CD4-positive, alpha-beta memory T cell (primary cell): ENCODE results near the gene WAC. TPM values are rescaled to one million over a fixed set of nuclear protein-coding genes. Genes with fewer than 3 reads are reported as not detected.
"Not testable (repeated sequence)": the region's sequence is repeated elsewhere in the genome, so short reads cannot be mapped to it uniquely, and the experiment has no call there.

Experiments
- CTCF ChIA-PET: fragments of 350-600 bp; sonication (Branson Sonifier 250); formaldehyde crosslinking; loops from one replicate; lab custom pipeline; 2021; ENCODE audit warnings: inconsistent platforms; ENCODE audit not compliant: partially characterized antibody; lab: Charles Lee
- POLR2A ChIA-PET: fragments of 350-600 bp; sonication (Branson Sonifier 250); formaldehyde crosslinking; loops from one replicate; lab custom pipeline; 2021; ENCODE audit not compliant: partially characterized antibody; lab: Charles Lee
- DNase-seq, 5 donors: peaks; one replicate each; pipeline versions ENCODE4 v3.0.0 to v3.0.0-alpha.2; 2020 to 2022; ENCODE audit warnings: mixed read lengths in 1 of 5
- H3K27ac ChIP-seq: one replicate; pipeline ENCODE4 v1.7.0; 2013; ENCODE audit warnings: low read depth, low read length
- H3K27me3 ChIP-seq: 2 replicates; pipeline ENCODE4 v1.7.0; 2013; ENCODE audit warnings: mild to moderate bottlenecking, low read length, moderate library complexity; ENCODE audit not compliant: insufficient read depth
- H3K36me3 ChIP-seq: 2 replicates; pipeline ENCODE4 v1.7.0; 2013; ENCODE audit warnings: mild to moderate bottlenecking, low read length, moderate library complexity; ENCODE audit not compliant: insufficient read depth
- H3K4me1 ChIP-seq: 2 replicates; pipeline ENCODE4 v1.7.0; 2013; ENCODE audit warnings: mild to moderate bottlenecking, low read length, moderate library complexity; ENCODE audit not compliant: insufficient read depth
- H3K4me3 ChIP-seq, 2 donors: one replicate each; pipeline ENCODE4 v1.7.0; 2013; ENCODE audit warnings: low read length in 2 of 2, mild to moderate bottlenecking in 1 of 2
- H3K9me3 ChIP-seq, 2 donors: one replicate each; pipeline ENCODE4 v1.7.0; 2013; ENCODE audit warnings: low read length in 2 of 2, control low read depth in 1 of 2; ENCODE audit not compliant: control insufficient read depth in 1 of 2
- H3K27ac Mint-ChIP-seq, 7 donors: one replicate each; pipeline ENCODE4 v1.8.0; 2020 to 2021; ENCODE audit warnings: mixed read lengths in 7 of 7, mild to moderate bottlenecking in 6 of 7, inconsistent platforms in 3 of 7, moderate library complexity in 3 of 7
- H3K27me3 Mint-ChIP-seq, 2 donors: one replicate each; pipeline ENCODE4 v1.8.0; 2020 to 2021; ENCODE audit warnings: mixed read lengths in 2 of 2
- H3K36me3 Mint-ChIP-seq, 2 donors: one replicate each; pipeline ENCODE4 v1.8.0; 2020 to 2021; ENCODE audit warnings: mixed read lengths in 2 of 2, inconsistent platforms in 1 of 2, mild to moderate bottlenecking in 1 of 2
- H3K4me1 Mint-ChIP-seq, 4 donors: one replicate each; pipeline ENCODE4 v1.8.0; 2020 to 2021; ENCODE audit warnings: mixed read lengths in 4 of 4, mild to moderate bottlenecking in 1 of 4
- H3K4me3 Mint-ChIP-seq, 8 donors: one replicate each; pipeline ENCODE4 v1.8.0; 2020 to 2021; ENCODE audit warnings: mixed read lengths in 8 of 8, mild to moderate bottlenecking in 7 of 8, moderate library complexity in 6 of 8, inconsistent platforms in 3 of 8
- H3K9me3 Mint-ChIP-seq, 8 donors: one replicate each; pipeline ENCODE4 v1.8.0; 2020 to 2021; ENCODE audit warnings: mixed read lengths in 8 of 8, mild to moderate bottlenecking in 5 of 8, inconsistent platforms in 3 of 8, moderate library complexity in 1 of 8
- intact Hi-C: fragments of 100-400 bp; cut with micrococcal nuclease; formaldehyde crosslinking; loops from one replicate; pipeline ENCODE4 v1.15.1; 2023
- polyA plus RNA-seq, 2 donors: library from polyadenylated mRNA; unstranded; fragments of 300-500 nt; fragmentation: Illumina TruSeq; gene quantifications; one replicate each; pipeline ENCODE4 v1.2.3, GENCODE V29; 2021
- total RNA-seq, 2 experiments: library from RNA; stranded (reverse); gene quantifications; one replicate each; pipeline ENCODE4 v1.2.3, GENCODE V29; 2021

Gene WAC
- total RNA-seq (100 to 1,000 TPM; 170 to 174 TPM), polyA plus RNA-seq (100 to 1,000 TPM in 1 of 2 donors, 10 to 100 TPM in 1; 44.1 to 114 TPM)

GRCh38 chr10:28532337-28533185, at the start of gene WAC:
WAC (plus strand) TSS chr10:28533118; CDS start chr10:28533580, 462 bp downstream.
- peaks cover 45 to 75% (median 61%) of the 10 kb centered on the region in 4 donors for H3K4me1 Mint-ChIP-seq
- no peaks in the 10 kb centered on the region for H3K27me3 ChIP-seq
- peaks cover 0 to 6% (median 0%) of the 10 kb centered on the region in 8 donors for H3K9me3 Mint-ChIP-seq
- ChIA-PET POLR2A (interaction anchor here (0.6 to 5.4 kb wide), 25 partner anchors 12 to 1672 kb away, joined by 3 to 46 read pairs (median 4); partner anchors contain the start of genes ABI1, BAMBI, RAB18 and YME1L1), CTCF (no interaction called here)
- H3K27ac ChIP-seq: peak within 1 kb of the TSS; percentile 99
- H3K36me3 ChIP-seq: peaks cover 18% of the 10 kb centered on the region
- H3K4me3 ChIP-seq: peak within 1 kb of the TSS; percentile 82 to 86
- H3K27me3 Mint-ChIP-seq: no peaks in the 10 kb centered on the region
- DNase-seq: peak; percentile 96 to 99 (median 97)
- H3K4me3 Mint-ChIP-seq: peak within 1 kb of the TSS; percentile 98 to 100 (median 99)
- intact Hi-C loops: loop anchor here (1.0 to 10.0 kb wide), 10 partner anchors 60 to 1430 kb away; partner anchors contain the start of genes ACBD5, ANKRD26, BAMBI and MASTL
- peaks cover 55% of the 10 kb centered on the region for H3K4me1 ChIP-seq
- H3K36me3 Mint-ChIP-seq: peaks cover 29 to 51% of the 10 kb centered on the region in 2 donors
- H3K27ac Mint-ChIP-seq: peak within 1 kb of the TSS; percentile 99 to 100 (median 100)
- H3K9me3 ChIP-seq: no peaks in the 10 kb centered on the region

GRCh38 chr10:28489206-28489605, 43.7 kb upstream of the WAC start:
- Mint-ChIP-seq H3K27ac (no peak overlapping the region), H3K27me3 (peaks cover 3 to 15% of the 10 kb centered on the region in 2 donors), H3K36me3 (no peaks in the 10 kb centered on the region), H3K4me1 (peaks cover 0 to 5% (median 4%) of the 10 kb centered on the region in 4 donors), H3K4me3 (no peak overlapping the region), H3K9me3 (peaks cover 0 to 4% (median 0%) of the 10 kb centered on the region in 8 donors)
- intact Hi-C loops: no loop called here
- no peaks in the 10 kb centered on the region for H3K4me1 ChIP-seq
- no peak overlapping the region for H3K4me3 ChIP-seq
- ChIA-PET CTCF (no interaction called here), POLR2A (no interaction called here)
- no peak overlapping the region for H3K27ac ChIP-seq
- H3K27me3 ChIP-seq: no peaks in the 10 kb centered on the region
- no peaks in the 10 kb centered on the region for H3K36me3 ChIP-seq
- DNase-seq: no peak
- no peaks in the 10 kb centered on the region for H3K9me3 ChIP-seq

GRCh38 chr10:28490256-28490865, 42.6 kb upstream of the WAC start:
- H3K36me3 ChIP-seq, H3K9me3 Mint-ChIP-seq, H3K36me3 Mint-ChIP-seq, H3K4me1 ChIP-seq, DNase-seq, H3K4me3 ChIP-seq, CTCF ChIA-PET, H3K27ac ChIP-seq, intact Hi-C loops, H3K9me3 ChIP-seq, H3K27me3 ChIP-seq, H3K4me3 Mint-ChIP-seq, POLR2A ChIA-PET, H3K4me1 Mint-ChIP-seq, H3K27ac Mint-ChIP-seq: not testable (repeated sequence)
- H3K27me3 Mint-ChIP-seq: peaks cover 3 to 15% of the 10 kb centered on the region in 2 donors

GRCh38 chr10:28492116-28492920, 40.6 kb upstream of the WAC start:
- no peak overlapping the region for H3K4me3 ChIP-seq
- Mint-ChIP-seq H3K27me3 (peaks cover 3 to 15% of the 10 kb centered on the region in 2 donors), H3K36me3 (no peaks in the 10 kb centered on the region), H3K4me3 (no peak overlapping the region), H3K4me1 (peaks cover 0 to 1% (median under 1%) of the 10 kb centered on the region in 4 donors), H3K27ac (no peak overlapping the region), H3K9me3 (peaks cover 0 to 4% (median 0%) of the 10 kb centered on the region in 8 donors)
- H3K36me3 ChIP-seq: no peaks in the 10 kb centered on the region
- no peaks in the 10 kb centered on the region for H3K27me3 ChIP-seq
- ChIA-PET CTCF (interaction anchor here (1.4 kb wide), 1 partner anchor 11 kb away, joined by 3 read pairs; no protein-coding TSS in a partner anchor), POLR2A (no interaction called here)
- intact Hi-C loops: no loop called here
- DNase-seq: no peak
- no peaks in the 10 kb centered on the region for H3K4me1 ChIP-seq
- no peaks in the 10 kb centered on the region for H3K9me3 ChIP-seq
- H3K27ac ChIP-seq: no peak overlapping the region

- no peaks in the 10 kb centered on the region for H3K4me1 Mint-ChIP-seq
Observed at GRCh38 chr10:28494420-28494819, 38.5 kb upstream of the WAC start.

GRCh38 chr10:28495084-28495483, 37.8 kb upstream of the WAC start:
- H3K27ac Mint-ChIP-seq: peak overlapping the region in 1 of 7 donors; percentile 66
- no peak overlapping the region for H3K27ac ChIP-seq
- H3K4me1 ChIP-seq: no peaks in the 10 kb centered on the region
- no peaks in the 10 kb centered on the region for H3K36me3 Mint-ChIP-seq
- H3K9me3 Mint-ChIP-seq: peaks cover 0 to 3% (median 0%) of the 10 kb centered on the region in 8 donors
- peaks cover 2 to 10% of the 10 kb centered on the region in 2 donors for H3K27me3 Mint-ChIP-seq
- ChIA-PET CTCF (no interaction called here), POLR2A (no interaction called here)
- H3K4me3 Mint-ChIP-seq: no peak overlapping the region
- DNase-seq: no peak
- H3K4me3 ChIP-seq: no peak overlapping the region
- no peaks in the 10 kb centered on the region for H3K27me3 ChIP-seq
- no peaks in the 10 kb centered on the region for H3K36me3 ChIP-seq
- no peaks in the 10 kb centered on the region for H3K9me3 ChIP-seq
- intact Hi-C loops: no loop called here
- H3K4me1 Mint-ChIP-seq: no peaks in the 10 kb centered on the region

More at GRCh38 chr10:28494420-28494819, 38.5 kb upstream of the WAC start:
- DNase-seq: no peak
- no peaks in the 10 kb centered on the region for H3K36me3 ChIP-seq
- no peak overlapping the region for H3K4me3 ChIP-seq
- H3K9me3 Mint-ChIP-seq: peaks cover 0 to 4% (median 0%) of the 10 kb centered on the region in 8 donors
- peaks cover 3 to 11% of the 10 kb centered on the region in 2 donors for H3K27me3 Mint-ChIP-seq
- H3K27me3 ChIP-seq: no peaks in the 10 kb centered on the region
- H3K27ac ChIP-seq: no peak overlapping the region
- H3K9me3 ChIP-seq: no peaks in the 10 kb centered on the region
- no peaks in the 10 kb centered on the region for H3K4me1 ChIP-seq
- POLR2A ChIA-PET: no interaction called here
- intact Hi-C loops: no loop called here
- H3K4me3 Mint-ChIP-seq: no peak overlapping the region
- CTCF ChIA-PET: no interaction called here
- H3K36me3 Mint-ChIP-seq: no peaks in the 10 kb centered on the region
- H3K27ac Mint-ChIP-seq: no peak overlapping the region
